D341Med (cell line): Measurements from ENCODE around the gene SPIRE1.
A peak's percentile ranks its signal among the peaks of the same experiment; 100 is the strongest.
"Not testable (repeated sequence)": the region's sequence is repeated elsewhere in the genome, so short reads cannot be mapped to it uniquely, and the experiment has no call there.

Source experiments
- DNase-seq: peaks from one replicate; pipeline ENCODE4 v3.0.0; 2012; ENCODE audit warnings: low spot score

Gene SPIRE1

GRCh38 chr18:12645751-12646203 lies 12.1 kb downstream of the SPIRE1 start:
- DNase-seq = peak; percentile 55

DNA sequence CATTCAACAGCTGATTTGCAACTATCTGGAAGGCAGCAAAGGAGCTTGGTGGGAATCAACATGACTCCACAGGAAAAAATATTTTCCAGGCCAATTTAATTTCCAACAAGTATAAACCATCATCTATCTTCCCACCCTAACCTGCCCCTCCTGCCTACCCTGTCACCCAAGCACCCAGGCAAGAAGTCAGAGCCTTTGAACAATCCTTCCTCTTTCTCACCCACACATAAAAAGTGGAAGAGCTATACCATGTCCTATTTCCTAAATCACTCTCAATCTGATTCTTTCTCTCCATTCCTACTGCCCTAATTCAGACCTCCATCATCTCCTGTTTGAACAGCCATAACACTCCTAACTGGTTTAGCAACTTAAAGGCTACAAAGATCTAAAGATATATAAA lies 12.7 kb downstream of the SPIRE1 start:
- no peak for DNase-seq

DNA sequence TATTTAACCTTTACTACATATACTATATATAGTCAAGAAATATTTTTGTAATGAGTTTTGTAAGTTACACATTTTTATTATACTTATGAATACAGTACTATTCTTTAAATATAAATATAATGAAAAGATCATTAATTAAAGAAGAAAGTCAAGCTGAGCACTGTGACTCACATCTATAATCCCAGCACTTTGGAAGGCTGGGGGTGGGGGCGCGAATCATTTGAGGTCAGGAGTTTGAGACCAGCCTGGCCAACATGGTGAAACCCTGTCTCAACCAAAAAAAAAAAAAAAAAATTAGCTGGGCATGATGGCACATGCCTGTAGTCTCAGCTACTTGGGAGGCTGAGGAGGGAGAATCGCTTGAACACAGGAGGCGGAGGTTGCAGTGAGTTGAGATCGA lies 14.2 kb downstream of the SPIRE1 start:
- DNase-seq = not testable (repeated sequence)

- no peak for DNase-seq
Measured at GRCh38 chr18:12640881-12641200, 17.1 kb downstream of the SPIRE1 start.

DNA sequence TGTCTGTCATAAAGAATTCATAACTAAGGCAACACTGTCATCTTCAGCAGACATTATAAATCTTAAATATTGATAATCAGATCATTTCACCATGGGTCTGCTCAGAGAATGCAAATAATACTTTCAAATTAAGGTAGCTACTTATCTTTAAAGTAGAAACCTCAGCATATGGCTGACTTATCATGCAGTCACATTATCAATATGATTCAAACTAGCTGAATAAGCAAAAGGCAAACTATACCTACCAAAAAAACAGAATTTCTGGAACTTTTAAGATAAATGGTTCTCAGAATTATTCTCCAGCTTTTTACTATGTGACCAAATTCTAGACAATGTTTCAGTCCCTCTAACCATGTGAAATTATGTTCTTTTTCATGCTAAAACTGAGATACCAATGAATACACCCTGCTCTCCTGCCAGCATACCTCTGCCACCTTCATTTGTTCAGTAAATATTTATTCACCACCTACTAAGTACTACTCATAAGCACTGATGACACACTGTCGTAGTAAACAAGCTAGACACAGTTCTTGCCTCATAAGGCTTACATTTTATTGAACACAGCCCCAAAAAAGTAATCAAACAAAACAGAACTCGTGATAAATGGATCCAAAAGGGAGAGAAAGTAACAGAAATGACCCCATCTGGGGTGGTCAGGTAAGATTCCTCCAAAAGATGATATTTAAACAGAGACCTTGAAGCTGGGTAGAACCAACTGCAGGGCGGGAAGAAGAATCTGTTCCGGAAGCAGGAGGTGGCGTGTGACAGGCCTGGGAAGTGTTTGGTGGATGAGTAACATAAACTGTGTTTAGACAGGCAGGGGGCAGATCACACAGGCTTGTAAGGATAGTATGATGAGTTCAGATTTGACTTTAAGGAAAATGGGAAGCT lies 17.7 kb downstream of the SPIRE1 start:
- no peak for DNase-seq

GRCh38 chr18:12638644-12639124 lies 19.2 kb downstream of the SPIRE1 start:
- DNase-seq = no peak

DNA sequence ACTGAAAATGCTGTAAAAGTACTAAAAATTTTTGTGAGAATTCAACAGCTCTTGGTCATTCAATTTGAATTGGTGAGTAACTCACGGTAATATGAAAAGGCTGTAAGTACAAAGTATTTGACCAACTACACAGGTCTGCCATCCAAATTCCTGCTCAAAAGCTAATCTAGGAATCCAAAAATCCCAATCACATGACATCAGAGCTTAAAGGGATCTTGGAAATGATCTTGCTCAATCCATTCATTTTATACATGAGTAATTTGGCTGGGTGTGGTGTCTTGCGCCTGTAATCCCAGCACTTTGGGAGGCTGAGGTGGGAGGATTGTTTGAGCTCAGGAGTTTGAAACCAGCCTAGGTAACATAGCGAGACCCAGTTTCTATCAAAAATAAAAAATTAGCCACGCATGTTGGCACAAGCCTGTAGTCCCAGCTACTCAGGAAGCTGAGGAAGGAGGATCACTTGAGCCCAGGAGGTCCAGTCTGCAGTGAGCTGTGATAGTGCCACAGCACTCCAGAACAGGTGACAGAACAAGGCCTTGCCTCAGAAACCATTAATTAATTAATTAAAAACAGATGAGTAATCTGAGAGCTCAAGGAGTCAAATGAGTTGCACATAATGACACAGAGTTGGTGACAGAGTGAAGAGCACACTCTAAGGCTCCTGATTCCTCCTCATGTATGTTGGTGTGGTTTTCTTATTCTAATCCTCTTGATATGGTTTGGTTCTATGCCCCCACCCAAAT lies 19.8 kb downstream of the SPIRE1 start:
- no peak for DNase-seq

- no peak for DNase-seq
Measured at GRCh38 chr18:12637393-12637792, 20.5 kb downstream of the SPIRE1 start.

- DNase-seq = no peak
Measured at GRCh38 chr18:12631831-12632477, 26.0 kb downstream of the SPIRE1 start.

GRCh38 chr18:12630136-12630535 lies 27.8 kb downstream of the SPIRE1 start:
- DNase-seq = no peak

DNA sequence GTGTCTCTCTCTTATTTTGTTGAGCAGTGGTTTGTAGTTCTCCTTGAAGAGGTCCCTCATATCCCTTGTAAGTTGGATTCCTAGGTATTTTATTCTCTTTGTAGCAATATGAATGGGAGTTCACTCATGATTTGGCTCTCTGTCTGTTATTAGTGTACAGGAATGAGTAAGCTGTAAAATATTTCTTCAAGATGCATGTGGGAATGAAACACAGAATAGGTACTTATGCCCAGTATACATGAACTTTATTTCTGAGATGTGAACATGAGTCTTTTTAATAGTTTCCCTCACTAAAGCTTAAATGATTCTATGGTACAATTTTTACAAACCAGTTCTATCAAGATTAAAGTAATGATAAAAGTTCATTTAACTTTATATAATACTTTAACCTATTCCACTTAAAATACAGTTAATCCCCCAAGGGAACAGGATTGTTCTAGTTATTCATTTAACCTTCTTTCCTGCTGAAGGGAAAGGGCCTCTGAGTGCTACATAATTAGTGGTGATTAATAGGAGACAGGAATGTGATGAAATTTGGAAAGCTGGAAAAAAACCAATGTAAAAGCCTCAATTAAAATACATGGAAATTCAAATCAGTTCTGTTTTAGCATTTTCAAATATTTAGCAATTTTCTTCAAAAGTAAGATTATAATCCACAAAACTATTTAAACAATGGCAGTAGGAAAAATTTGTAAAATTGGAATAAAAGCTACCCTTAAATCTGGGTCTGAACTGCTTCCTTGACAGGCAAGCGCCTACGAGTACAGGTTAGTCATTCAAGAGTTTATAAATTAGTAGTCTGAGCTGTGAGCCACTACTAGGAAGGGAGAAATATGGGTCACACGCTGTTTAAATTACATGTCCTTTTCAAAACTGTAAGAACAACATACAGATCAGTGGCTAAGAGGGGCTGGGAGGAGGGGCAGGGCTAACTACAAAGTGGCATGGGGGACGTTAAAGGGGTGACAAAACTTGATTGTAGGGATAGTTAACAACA lies 28.9 kb downstream of the SPIRE1 start:
- DNase-seq = no peak

- DNase-seq = not testable (repeated sequence)
Measured at GRCh38 chr18:12627199-12627598, 30.7 kb downstream of the SPIRE1 start.

DNA sequence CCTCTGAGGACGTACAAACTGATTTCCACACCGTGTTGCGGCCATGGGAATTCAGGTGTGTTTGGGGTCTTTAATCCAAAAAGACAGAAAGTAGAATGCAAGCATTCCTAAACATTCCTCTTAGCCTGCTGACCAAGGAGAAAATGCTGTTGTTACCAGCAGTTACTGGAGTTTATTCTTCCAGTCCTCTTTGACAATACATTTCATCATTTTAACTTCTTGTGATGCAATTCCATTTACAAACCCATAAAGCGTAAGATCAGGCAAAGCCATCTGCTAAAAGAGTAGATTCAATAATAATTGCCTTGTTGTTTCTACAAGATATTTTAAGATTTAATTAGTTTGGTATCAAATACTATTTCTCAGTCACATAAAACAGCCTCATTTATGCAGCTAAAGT lies 32.7 kb downstream of the SPIRE1 start:
- no peak for DNase-seq

GRCh38 chr18:12621742-12622306 lies 36.1 kb downstream of the SPIRE1 start:
- no peak for DNase-seq

- no peak for DNase-seq
Measured at GRCh38 chr18:12615748-12616147, 42.2 kb downstream of the SPIRE1 start.

DNA sequence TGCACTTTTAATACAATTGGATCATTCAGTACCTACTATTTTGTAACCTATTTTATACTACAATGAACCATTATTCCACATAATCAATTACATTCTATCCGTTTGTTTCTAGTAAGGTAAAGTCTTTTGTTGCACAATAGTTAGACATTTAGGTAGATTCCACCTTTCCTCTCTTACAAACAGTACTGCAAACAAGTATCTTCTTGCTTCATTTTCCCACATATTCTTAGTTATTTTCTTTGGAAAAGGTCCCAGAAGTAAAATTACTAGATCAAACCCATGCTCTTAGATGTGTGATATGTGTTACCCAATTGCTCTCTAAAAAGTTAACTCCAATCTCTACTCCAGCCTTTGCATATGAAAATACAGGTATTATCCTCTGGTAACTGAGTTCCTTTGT lies 49.6 kb downstream of the SPIRE1 start:
- DNase-seq = no peak

DNA sequence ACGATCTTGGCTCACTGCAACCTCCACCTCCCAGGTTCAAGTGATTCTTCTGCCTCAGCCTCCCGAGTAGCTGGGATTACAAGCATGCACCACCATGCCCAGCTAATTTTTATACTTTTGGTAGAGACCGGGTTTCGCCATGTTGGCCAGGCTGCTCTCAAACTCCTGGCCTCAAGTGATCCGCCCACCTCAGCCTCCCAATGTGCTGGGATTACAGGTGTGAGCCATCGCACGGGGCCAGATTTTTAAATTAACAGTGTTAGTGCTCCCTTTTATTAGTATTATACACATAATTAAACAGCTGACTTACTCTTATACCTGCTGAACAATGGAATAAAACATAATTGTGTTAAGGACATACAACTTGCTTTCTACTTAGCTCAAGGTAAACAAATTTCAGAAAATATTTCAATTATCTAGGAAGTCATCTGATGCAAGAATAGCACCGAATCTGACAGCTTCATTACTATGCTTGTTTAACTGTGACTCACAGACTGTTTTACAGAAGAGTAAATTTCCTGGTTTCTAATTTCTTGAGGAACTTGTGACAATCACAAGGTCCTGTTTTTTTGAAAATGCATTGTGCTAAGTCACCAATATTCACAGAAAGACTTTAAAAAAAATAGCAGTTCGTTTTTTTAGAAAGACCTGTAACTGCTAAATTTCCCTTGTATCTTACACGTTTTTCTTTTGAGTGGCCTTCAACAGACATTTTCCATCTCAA lies 51.2 kb downstream of the SPIRE1 start:
- DNase-seq = no peak

DNA sequence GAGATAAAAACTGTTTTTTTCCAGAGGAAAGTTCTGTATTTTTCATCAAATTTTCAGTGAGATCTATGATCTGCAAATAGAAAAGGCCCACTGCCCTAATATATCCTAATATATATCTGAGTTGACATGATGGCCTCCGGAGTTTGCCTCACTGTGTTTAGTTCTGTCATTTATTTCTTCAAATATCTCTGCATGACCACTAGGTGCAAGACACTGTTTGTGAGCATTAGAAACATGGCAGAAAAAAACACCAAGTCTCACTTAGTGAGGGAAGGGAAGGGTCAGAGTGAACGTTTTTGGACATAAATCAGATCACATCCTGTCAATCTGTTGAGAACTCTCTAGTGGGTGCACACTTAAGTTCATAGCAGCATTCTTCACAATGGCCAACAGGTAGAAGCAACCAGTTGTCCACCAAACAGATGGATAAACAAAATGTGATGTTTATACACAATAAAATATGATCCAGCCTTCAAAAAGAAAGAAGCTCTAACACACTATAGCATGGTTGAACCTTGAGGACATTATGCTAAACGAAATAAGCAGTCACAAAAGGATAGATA lies 53.4 kb downstream of the SPIRE1 start:
- DNase-seq = no peak

DNA sequence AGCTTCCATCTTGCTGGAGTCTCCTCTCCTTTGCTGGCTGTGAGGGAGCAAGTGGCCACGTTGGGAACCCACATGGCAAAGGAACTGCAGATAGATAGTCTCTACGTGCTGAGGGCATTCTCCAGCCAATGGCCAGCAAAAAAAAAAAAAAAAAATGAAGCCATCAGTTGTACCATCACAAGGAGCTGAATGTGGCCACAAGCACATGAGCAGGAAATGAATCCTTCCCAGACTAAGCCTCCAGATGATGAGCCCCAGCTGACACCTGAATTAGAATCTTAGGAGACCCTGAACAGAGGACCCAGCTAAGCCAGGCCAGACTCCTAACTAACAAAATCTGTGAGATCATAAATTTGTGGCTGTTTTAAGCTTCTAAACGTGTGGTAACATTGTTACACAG lies 57.9 kb downstream of the SPIRE1 start:
- no peak for DNase-seq

- no peak for DNase-seq
Measured at GRCh38 chr18:12599543-12599942, 58.4 kb downstream of the SPIRE1 start.
